Stimulated activated CD4-positive, alpha-beta T cell treated with anti-CD3 and anti-CD28 coated beads, Interleukin-4, amount 100 ng/mL, for 48 hours (primary cell): ENCODE measurements around the gene PSORS1C1.
"Not testable (repeated sequence)": the region's sequence is repeated elsewhere in the genome, so short reads cannot be mapped to it uniquely, and the experiment has no call there.

Experiments used
- DNase-seq, 2 donors: peaks; one replicate each; pipeline ENCODE4 v3.0.0-alpha.2; 2020; ENCODE audit warnings: low read depth in 2 of 2

PSORS1C1 gene

GRCh38 chr6:31178143-31179041 is 63.8 kb downstream of the PSORS1C1 start:
- no peak for DNase-seq

- DNase-seq = no peak
These were observed 64.4 kb downstream of the PSORS1C1 start for GRCh38 chr6:31179042-31179386.

- DNase-seq = no peak
These were observed 65.3 kb downstream of the PSORS1C1 start for GRCh38 chr6:31179896-31180295.

GRCh38 chr6:31180500-31180899 is 65.9 kb downstream of the PSORS1C1 start:
- DNase-seq = peak in 1 of 2 donors; percentile 78

GRCh38 chr6:31183287-31183686 is 68.7 kb downstream of the PSORS1C1 start:
- DNase-seq = not testable (repeated sequence)

GRCh38 chr6:31183859-31184258 is 69.3 kb downstream of the PSORS1C1 start:
- DNase-seq = not testable (repeated sequence)

GRCh38 chr6:31185695-31186051 is 71.1 kb downstream of the PSORS1C1 start:
- DNase-seq = not testable (repeated sequence)

GRCh38 chr6:31186052-31186734 is 71.6 kb downstream of the PSORS1C1 start:
- no peak for DNase-seq

GRCh38 chr6:31187780-31188194 is 73.2 kb downstream of the PSORS1C1 start:
- no peak for DNase-seq

GRCh38 chr6:31189223-31189622 is 74.6 kb downstream of the PSORS1C1 start:
- DNase-seq = not testable (repeated sequence)
